Gastrocnemius medialis (tissue), 4 donors: ENCODE data around the gene ST3GAL2. TPM values are rescaled to one million over a fixed set of nuclear protein-coding genes. Genes with fewer than 3 reads are reported as not detected.

Source experiments
- ATAC-seq, 2 donors: fragments of 150-250 bp; one replicate each; pipeline ENCODE4 v1.9.1; 2016
- DNase-seq, 2 donors: peaks; one replicate each; pipeline ENCODE4 v3.0.0-alpha.2; 2019
- H3K27ac ChIP-seq, 4 donors: fragments of 200-600 bp; sonication (generic); 1 replicate in 1 of 4; 2 replicates in 3 of 4; pipeline ENCODE4 v1.5.1; 2016 to 2018; ENCODE audit warnings: mild to moderate bottlenecking in 2 of 4, moderate library complexity in 1 of 4
- H3K27me3 ChIP-seq, 3 donors: fragments of 200-600 bp; sonication (generic) in 2 of 3; 1 replicate in 1 of 3; 2 replicates in 2 of 3; pipeline versions ENCODE4 v1.5.1 to v1.6.0; 2016 to 2019; ENCODE audit warnings: mild to moderate bottlenecking in 1 of 3, moderate library complexity in 1 of 3
- H3K36me3 ChIP-seq, 2 donors: fragments of 200-600 bp; sonication (generic) in 1 of 2; one replicate each; pipeline ENCODE4 v1.5.1; 2017 to 2018
- H3K4me1 ChIP-seq, 2 donors: fragments of 200-600 bp; sonication (generic) in 1 of 2; one replicate each; pipeline ENCODE4 v1.5.1; 2016 to 2017; ENCODE audit warnings: mild to moderate bottlenecking in 2 of 2
- H3K4me3 ChIP-seq, 4 donors: fragments of 200-600 bp; sonication (generic) in 3 of 4; 1 replicate in 1 of 4; 2 replicates in 3 of 4; pipeline ENCODE4 v1.5.1; 2016 to 2019; ENCODE audit warnings: mild to moderate bottlenecking in 2 of 4
- H3K9me3 ChIP-seq, 3 donors: fragments of 200-600 bp; sonication (generic) in 2 of 3; 1 replicate in 1 of 3; 2 replicates in 2 of 3; pipeline ENCODE4 v1.5.1; 2016 to 2019
- CTCF ChIP-seq, 5 experiments: fragments of 450-650 bp in 3 of 5; fragments of 200-600 bp in 2 of 5; sonication (generic) in 2 of 5; IDR thresholded peaks in 4 of 5; conservative IDR thresholded peaks in 1 of 5; 1 replicate in 4 of 5; 2 replicates in 1 of 5; pipeline ENCODE4 v1.5.1; 2016 to 2019; ENCODE audit warnings: antibody characterized with exemption in 5 of 5, mild to moderate bottlenecking in 3 of 5, moderate library complexity in 3 of 5
- POLR2A ChIP-seq, 2 donors: fragments of 450-650 bp; IDR thresholded peaks; one replicate each; pipeline ENCODE4 v1.6.1; 2017; ENCODE audit warnings: antibody characterized with exemption in 2 of 2, mild to moderate bottlenecking in 2 of 2, moderate library complexity in 2 of 2
- in situ Hi-C, 4 donors: fragments of 200-750 bp; cut with MboI; loops; one replicate each; pipeline versions ENCODE4 v1.15.0 to v1.8.0; 2017; ENCODE audit warnings: low sequenced_read_pairs in 4 of 4
- intact Hi-C: fragments of 100-400 bp; cut with DNase I; formaldehyde crosslinking; loops from one replicate; pipeline ENCODE4 v1.15.1; 2023; ENCODE audit warnings: low total_unique reads
- total RNA-seq, 4 donors: library from RNA; depleted of rRNA; stranded (reverse); fragments of >200 nt; gene quantifications; one replicate each; pipeline versions ENCODE4 v1.1.0 to v1.2.3, GENCODE V29; 2016

ST3GAL2 gene
- total RNA-seq, 4 donors from 2014 or later = 12.8 to 27.7 (median 22.1) TPM

DNA sequence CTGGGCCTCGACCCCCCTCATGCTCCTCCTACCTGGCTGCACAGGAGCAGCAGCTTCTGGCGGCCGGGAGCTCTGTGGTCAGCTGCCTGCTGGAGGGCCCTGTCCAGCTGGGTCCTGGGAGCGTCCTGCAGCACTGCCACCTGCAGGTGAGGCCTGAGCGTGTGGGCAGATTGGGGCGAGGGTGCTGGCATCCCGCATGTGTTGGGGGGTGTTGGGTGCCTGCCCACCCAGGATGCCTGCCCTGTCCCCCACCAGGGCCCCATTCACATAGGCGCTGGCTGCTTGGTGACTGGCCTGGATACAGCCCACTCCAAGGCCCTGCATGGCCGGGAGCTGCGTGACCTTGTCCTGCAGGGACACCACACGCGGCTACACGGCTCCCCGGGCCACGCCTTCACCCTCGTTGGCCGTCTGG lies 32.0 kb upstream of the ST3GAL2 start:
- TF ChIP-seq CTCF (IDR thresholded peaks at IDR 0.05 in 4 of 5, conservative IDR thresholded peaks at IDR 0.05 in 1 of 5) = peak; percentile 42 to 61 (median 51)
- no peak for TF ChIP-seq POLR2A (IDR thresholded peaks at IDR 0.05)
- peaks cover 10 to 16% of the 10 kb centered on the region in 2 donors for H3K4me1 ChIP-seq
- H3K4me3 ChIP-seq = no peak overlapping the region
- DNase-seq (peak; percentile 35 to 65), ATAC-seq (peak in 1 of 2 donors; percentile 20)
- peaks cover 0 to 6% of the 10 kb centered on the region in 2 donors for H3K36me3 ChIP-seq
- H3K27ac ChIP-seq = no peak overlapping the region
- no peaks in the 10 kb centered on the region for H3K27me3 ChIP-seq
- in situ Hi-C loops = no loop called here
- no peaks in the 10 kb centered on the region for H3K9me3 ChIP-seq
- intact Hi-C loops = loop anchor here (2.0 to 5.0 kb wide), 2 partner anchors 76 to 99 kb away; no protein-coding TSS in a partner anchor

- Histone ChIP-seq H3K27ac (no peak overlapping the region), H3K9me3 (no peaks in the 10 kb centered on the region), H3K4me3 (no peak overlapping the region), H3K4me1 (peaks cover 10 to 16% of the 10 kb centered on the region in 2 donors), H3K36me3 (peaks cover 0 to 2% of the 10 kb centered on the region in 2 donors), H3K27me3 (no peaks in the 10 kb centered on the region)
- no peak for DNase-seq
- intact Hi-C loops = loop anchor here (2.0 to 5.0 kb wide), 2 partner anchors 76 to 98 kb away; no protein-coding TSS in a partner anchor
- TF ChIP-seq POLR2A (IDR thresholded peaks at IDR 0.05) (no peak), CTCF (IDR thresholded peaks at IDR 0.05 in 4 of 5, conservative IDR thresholded peaks at IDR 0.05 in 1 of 5) (no peak)
- in situ Hi-C loops = no loop called here
- ATAC-seq = no peak
These were observed 31.4 kb upstream of the ST3GAL2 start for GRCh38 chr16:70470141-70470926.

- intact Hi-C loops = no loop called here
- Histone ChIP-seq H3K27me3 (no peaks in the 10 kb centered on the region), H3K4me3 (no peak overlapping the region), H3K4me1 (peaks cover 10 to 16% of the 10 kb centered on the region in 2 donors), H3K9me3 (no peaks in the 10 kb centered on the region), H3K27ac (no peak overlapping the region), H3K36me3 (peaks cover 0 to 12% of the 10 kb centered on the region in 2 donors)
- in situ Hi-C loops = no loop called here
- ATAC-seq (no peak), DNase-seq (no peak)
- no peak for TF ChIP-seq CTCF (IDR thresholded peaks at IDR 0.05 in 4 of 5, conservative IDR thresholded peaks at IDR 0.05 in 1 of 5)
- TF ChIP-seq POLR2A (IDR thresholded peaks at IDR 0.05) = no peak
These were observed 30.1 kb upstream of the ST3GAL2 start for GRCh38 chr16:70468776-70469525.

DNA sequence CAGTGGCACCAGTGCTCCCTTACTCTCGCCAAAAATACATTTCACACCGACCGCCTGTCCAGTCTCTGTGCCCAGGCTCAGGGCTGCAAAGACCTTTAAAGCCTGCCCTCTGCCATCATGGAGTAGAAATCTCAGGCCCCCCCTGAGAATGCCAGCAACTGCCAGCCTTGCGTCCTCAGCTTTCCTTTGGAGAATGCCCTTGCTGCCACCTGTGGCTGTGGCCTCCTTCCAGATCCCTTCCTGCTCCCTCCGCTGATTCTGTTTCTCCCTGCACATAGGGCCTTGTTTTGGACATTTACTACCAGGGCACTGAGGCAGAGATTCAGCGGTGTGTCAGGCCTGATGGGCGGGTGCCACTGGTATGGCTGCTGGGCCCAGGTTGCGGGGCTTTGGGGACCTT lies 28.7 kb upstream of the ST3GAL2 start:
- DNase-seq = peak in 1 of 2 donors; percentile 48
- peak in 1 of 5 experiments; percentile 3 for TF ChIP-seq CTCF (IDR thresholded peaks at IDR 0.05 in 4 of 5, conservative IDR thresholded peaks at IDR 0.05 in 1 of 5)
- TF ChIP-seq POLR2A (IDR thresholded peaks at IDR 0.05) = no peak
- Histone ChIP-seq H3K4me1 (peaks cover 6 to 10% of the 10 kb centered on the region in 2 donors), H3K27me3 (no peaks in the 10 kb centered on the region), H3K36me3 (peaks cover 0 to 21% of the 10 kb centered on the region in 2 donors), H3K9me3 (no peaks in the 10 kb centered on the region), H3K27ac (peak overlapping the region; percentile 46 to 67 (median 54)), H3K4me3 (no peak overlapping the region)
- peak in 1 of 2 donors; percentile 51 for ATAC-seq
- in situ Hi-C loops (no loop called here), intact Hi-C loops (no loop called here)
